ENCODE measurements around the gene ZNF341. TPM values are rescaled to one million over a fixed set of nuclear protein-coding genes. Genes with fewer than 3 reads are reported as not detected.

ZNF341 gene
- total RNA-seq, 1 experiment from 2014 or later: 7.7 TPM

GRCh38 chr20:33814238-33814712, 82.5 kb downstream of the ZNF341 start:
- no peak for TF ChIP-seq TCF7L2 (IDR thresholded peaks at IDR 0.05; ENCODE audit: low read depth, low read length)
- no peak for TF ChIP-seq POLR2AphosphoS5 (IDR thresholded peaks at IDR 0.05; ENCODE audit: low read depth, low read length)
- TF ChIP-seq REST (IDR thresholded peaks at IDR 0.05; ENCODE audit: insufficient read depth in 1 of 2, low read depth in 2 of 2, low read length in 1 of 2): no peak
- TF ChIP-seq, protein P1, sequence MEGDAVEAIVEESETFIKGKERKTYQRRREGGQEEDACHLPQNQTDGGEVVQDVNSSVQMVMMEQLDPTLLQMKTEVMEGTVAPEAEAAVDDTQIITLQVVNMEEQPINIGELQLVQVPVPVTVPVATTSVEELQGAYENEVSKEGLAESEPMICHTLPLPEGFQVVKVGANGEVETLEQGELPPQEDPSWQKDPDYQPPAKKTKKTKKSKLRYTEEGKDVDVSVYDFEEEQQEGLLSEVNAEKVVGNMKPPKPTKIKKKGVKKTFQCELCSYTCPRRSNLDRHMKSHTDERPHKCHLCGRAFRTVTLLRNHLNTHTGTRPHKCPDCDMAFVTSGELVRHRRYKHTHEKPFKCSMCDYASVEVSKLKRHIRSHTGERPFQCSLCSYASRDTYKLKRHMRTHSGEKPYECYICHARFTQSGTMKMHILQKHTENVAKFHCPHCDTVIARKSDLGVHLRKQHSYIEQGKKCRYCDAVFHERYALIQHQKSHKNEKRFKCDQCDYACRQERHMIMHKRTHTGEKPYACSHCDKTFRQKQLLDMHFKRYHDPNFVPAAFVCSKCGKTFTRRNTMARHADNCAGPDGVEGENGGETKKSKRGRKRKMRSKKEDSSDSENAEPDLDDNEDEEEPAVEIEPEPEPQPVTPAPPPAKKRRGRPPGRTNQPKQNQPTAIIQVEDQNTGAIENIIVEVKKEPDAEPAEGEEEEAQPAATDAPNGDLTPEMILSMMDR (IDR thresholded peaks at IDR 0.05): no peak
- TF ChIP-seq SIN3A (IDR thresholded peaks at IDR 0.05; ENCODE audit: borderline replicate concordance, insufficient read depth, low read depth, low read length): no peak
- intact Hi-C loops (cut with micrococcal nuclease; ENCODE audit: unreplicated experiment): no loop called here
- Histone ChIP-seq H3K4me3 (ENCODE audit: low read depth in 2 of 2, low read length in 2 of 2) (no peak overlapping the region), H3K27ac (ENCODE audit: low read length) (no peak overlapping the region), H3K36me3 (ENCODE audit: control insufficient read depth, insufficient read depth, low read length) (no peaks in the 10 kb centered on the region), H3K9me3 (ENCODE audit: control insufficient read depth, insufficient read depth, low read depth, low read length) (no peaks in the 10 kb centered on the region), H3K27me3 (ENCODE audit: control insufficient read depth, insufficient read depth, low read length) (no peaks in the 10 kb centered on the region), H3K4me1 (ENCODE audit: control insufficient read depth, insufficient read depth, low read length) (peaks cover 4% of the 10 kb centered on the region)
- ChIA-PET POLR2A (interaction anchor here (0.7 kb wide), 1 partner anchor 8 kb away, joined by 3 read pairs; no protein-coding TSS in a partner anchor), CTCF (no interaction called here)
- ATAC-seq (no peak), DNase-seq (ENCODE audit: low read depth, low spot score) (no peak)
- in situ Hi-C loops (cut with HindIII; ENCODE audit: low pct_unique_long_range_greater_than_20kb, low sequenced_read_pairs): no loop called here
- BruUV-seq (replicated peaks): no TSS peak

DNA sequence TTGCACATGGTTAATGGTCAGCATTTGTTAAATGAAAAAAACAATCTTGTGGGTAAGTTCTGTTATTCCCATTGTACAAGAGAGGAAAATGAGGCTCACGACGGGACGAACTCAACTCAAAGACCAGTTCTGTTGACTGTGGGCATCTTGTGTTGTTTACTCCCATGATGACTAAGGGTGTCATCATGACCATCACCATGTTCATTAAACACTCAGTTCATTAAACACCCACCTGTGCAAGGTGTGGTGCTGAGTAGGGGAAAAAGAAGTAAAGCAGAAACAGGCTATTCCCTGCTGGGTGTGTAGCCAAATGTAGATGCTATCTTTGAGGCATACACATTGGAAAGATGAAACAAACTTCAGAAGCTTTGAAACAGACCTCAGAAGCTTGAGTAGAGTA, 83.9 kb downstream of the ZNF341 start:
- CTCF ChIA-PET: no interaction called here

More for the DNA sequence above, 83.9 kb downstream of the ZNF341 start:
- no peak for ATAC-seq
- H3K9me3 ChIP-seq (ENCODE audit: control insufficient read depth, insufficient read depth, low read depth, low read length): no peaks in the 10 kb centered on the region
- no peaks in the 10 kb centered on the region for H3K36me3 ChIP-seq (ENCODE audit: control insufficient read depth, insufficient read depth, low read length)
- no TSS peak for BruUV-seq (replicated peaks)
- TF ChIP-seq REST (IDR thresholded peaks at IDR 0.05; ENCODE audit: insufficient read depth in 1 of 2, low read depth in 2 of 2, low read length in 1 of 2) (no peak), TCF7L2 (IDR thresholded peaks at IDR 0.05; ENCODE audit: low read depth, low read length) (no peak), SIN3A (IDR thresholded peaks at IDR 0.05; ENCODE audit: borderline replicate concordance, insufficient read depth, low read depth, low read length) (no peak), POLR2AphosphoS5 (IDR thresholded peaks at IDR 0.05; ENCODE audit: low read depth, low read length) (no peak)
- TF ChIP-seq, protein P1 (IDR thresholded peaks at IDR 0.05): no peak
- POLR2A ChIA-PET: no interaction called here
- H3K27ac ChIP-seq (ENCODE audit: low read length): no peak overlapping the region
- no peak overlapping the region for H3K4me3 ChIP-seq (ENCODE audit: low read depth in 2 of 2, low read length in 2 of 2)
- intact Hi-C loops (cut with micrococcal nuclease; ENCODE audit: unreplicated experiment): no loop called here
- H3K4me1 ChIP-seq (ENCODE audit: control insufficient read depth, insufficient read depth, low read length): peaks cover 4% of the 10 kb centered on the region
- no peak for DNase-seq (ENCODE audit: low read depth, low spot score)
- in situ Hi-C loops (cut with HindIII; ENCODE audit: low pct_unique_long_range_greater_than_20kb, low sequenced_read_pairs): no loop called here
- H3K27me3 ChIP-seq (ENCODE audit: control insufficient read depth, insufficient read depth, low read length): no peaks in the 10 kb centered on the region
